NCI-H1092 (cell line): ENCODE measurements around the gene ATP4B.

Source experiments
- DNase-seq: peaks from one replicate; lab custom pipeline; 2025; lab: John Stamatoyannopoulos, UW

The ATP4B gene

GRCh38 chr13:113605866-113606438, 52.0 kb downstream of the ATP4B start:
- DNase-seq = no peak

GRCh38 chr13:113605461-113605860, 52.5 kb downstream of the ATP4B start:
- DNase-seq = no peak

GRCh38 chr13:113604186-113604585, 53.8 kb downstream of the ATP4B start:
- DNase-seq = no peak

- no peak for DNase-seq
Observed at GRCh38 chr13:113603116-113603710, 54.8 kb downstream of the ATP4B start.

GRCh38 chr13:113602291-113602988, 55.6 kb downstream of the ATP4B start:
- no peak for DNase-seq

- no peak for DNase-seq
Observed at GRCh38 chr13:113601166-113602070, 56.6 kb downstream of the ATP4B start.

- DNase-seq = no peak
Observed at GRCh38 chr13:113599391-113599790, 58.6 kb downstream of the ATP4B start.
